Fibroblast of lung (primary cell): ENCODE measurements around the gene ALDH3A1.

Experiments used
- EZH2 ChIP-seq: IDR thresholded peaks from 2 replicates; pipeline ENCODE4 v1.5.1; 2012; ENCODE audit warnings: low read length, control low read depth, mild to moderate bottlenecking; ENCODE audit errors: missing control alignments
- TF ChIP-seq, protein P1 (sequence below), 2 donors: IDR thresholded peaks in 1 of 2; conservative IDR thresholded peaks in 1 of 2; 1 replicate in 1 of 2; 2 replicates in 1 of 2; pipeline ENCODE4 v1.5.1; 2011 to 2012; ENCODE audit warnings: low read length in 2 of 2, control low read depth in 1 of 2, inconsistent platforms in 1 of 2, low read depth in 1 of 2, mild to moderate bottlenecking in 1 of 2

DNA sequence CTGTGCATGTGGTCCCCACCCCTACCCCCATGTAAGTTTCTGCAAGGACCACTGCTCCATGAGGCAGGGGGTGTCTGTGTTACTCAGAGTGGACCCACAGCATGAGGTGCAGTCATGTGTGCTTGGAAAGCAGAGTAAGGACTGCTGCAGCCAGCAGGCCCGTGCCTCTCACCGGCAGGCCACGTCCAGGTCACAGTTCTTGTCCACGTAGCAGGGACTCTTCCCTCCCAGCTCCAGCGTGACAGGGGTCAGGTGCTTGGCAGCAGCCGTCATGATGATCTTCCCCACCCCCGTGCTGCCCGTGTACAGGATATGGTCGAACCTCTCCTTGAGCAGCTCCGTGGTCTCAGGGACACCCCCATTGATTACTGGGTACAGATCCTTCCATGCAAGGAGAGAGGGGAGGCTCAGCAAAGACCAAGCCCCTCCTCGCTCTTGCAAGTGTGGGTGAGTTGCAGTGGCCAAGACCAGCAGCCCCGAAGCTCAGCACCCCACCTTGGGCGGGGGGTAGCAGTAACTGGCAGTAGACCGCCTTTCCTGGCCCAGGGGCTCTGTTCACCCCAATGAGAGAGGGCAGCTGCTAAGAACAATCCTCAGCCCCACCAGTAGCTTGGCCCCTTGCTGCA lies 6.2 kb downstream of the ALDH3A1 start:
- no peak for TF ChIP-seq EZH2
- TF ChIP-seq, protein P1, sequence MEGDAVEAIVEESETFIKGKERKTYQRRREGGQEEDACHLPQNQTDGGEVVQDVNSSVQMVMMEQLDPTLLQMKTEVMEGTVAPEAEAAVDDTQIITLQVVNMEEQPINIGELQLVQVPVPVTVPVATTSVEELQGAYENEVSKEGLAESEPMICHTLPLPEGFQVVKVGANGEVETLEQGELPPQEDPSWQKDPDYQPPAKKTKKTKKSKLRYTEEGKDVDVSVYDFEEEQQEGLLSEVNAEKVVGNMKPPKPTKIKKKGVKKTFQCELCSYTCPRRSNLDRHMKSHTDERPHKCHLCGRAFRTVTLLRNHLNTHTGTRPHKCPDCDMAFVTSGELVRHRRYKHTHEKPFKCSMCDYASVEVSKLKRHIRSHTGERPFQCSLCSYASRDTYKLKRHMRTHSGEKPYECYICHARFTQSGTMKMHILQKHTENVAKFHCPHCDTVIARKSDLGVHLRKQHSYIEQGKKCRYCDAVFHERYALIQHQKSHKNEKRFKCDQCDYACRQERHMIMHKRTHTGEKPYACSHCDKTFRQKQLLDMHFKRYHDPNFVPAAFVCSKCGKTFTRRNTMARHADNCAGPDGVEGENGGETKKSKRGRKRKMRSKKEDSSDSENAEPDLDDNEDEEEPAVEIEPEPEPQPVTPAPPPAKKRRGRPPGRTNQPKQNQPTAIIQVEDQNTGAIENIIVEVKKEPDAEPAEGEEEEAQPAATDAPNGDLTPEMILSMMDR (conservative IDR thresholded peaks at IDR 0.05 in 1 of 2, IDR thresholded peaks at IDR 0.05 in 1 of 2; ENCODE audit: low read depth in 1 of 2, low read length in 2 of 2) = no peak
